ENCODE results near the gene AK9.
"Not testable (repeated sequence)": the region's sequence is repeated elsewhere in the genome, so short reads cannot be mapped to it uniquely, and the experiment has no call there.

The AK9 gene

DNA sequence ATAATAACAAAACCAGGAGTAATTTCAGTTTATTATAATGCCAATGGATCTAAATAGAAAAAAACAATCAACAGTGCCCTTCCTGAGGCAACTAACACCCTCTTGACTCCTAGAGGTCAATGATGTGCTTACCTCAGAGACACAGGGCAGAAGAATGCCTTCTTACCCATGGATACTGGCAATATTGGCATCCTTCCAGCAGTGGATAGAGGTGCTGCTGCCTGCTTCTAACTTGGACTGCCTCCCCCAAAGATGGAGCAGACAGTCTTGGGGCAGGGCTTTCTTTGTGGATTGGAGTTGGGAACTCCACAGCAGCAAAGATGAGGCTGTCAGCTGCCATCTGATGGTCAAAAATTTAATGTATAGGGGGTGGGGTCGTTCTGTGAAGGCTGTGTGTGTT lies 78.7 kb downstream of the AK9 start:
- DNase-seq: no peak

DNA sequence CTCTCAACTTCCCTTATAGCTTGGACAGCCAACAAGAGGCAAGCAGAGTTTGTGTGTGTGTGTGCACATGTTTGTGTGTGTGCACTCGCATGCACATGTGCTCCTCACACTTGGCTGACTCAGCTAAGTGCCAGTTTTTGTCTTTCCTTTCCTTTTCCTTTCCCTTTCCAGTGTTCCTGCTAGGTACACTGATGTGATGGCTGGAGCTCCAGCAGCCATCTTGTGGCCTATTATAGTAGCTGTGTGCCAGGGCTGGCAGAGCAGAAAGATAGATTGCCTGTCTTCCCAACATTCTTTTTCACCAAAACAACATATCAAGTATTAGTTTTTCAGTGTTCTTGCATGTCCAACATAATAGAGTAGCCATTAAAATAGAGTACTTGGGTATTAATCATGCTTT lies 79.5 kb downstream of the AK9 start:
- DNase-seq: no peak

DNA sequence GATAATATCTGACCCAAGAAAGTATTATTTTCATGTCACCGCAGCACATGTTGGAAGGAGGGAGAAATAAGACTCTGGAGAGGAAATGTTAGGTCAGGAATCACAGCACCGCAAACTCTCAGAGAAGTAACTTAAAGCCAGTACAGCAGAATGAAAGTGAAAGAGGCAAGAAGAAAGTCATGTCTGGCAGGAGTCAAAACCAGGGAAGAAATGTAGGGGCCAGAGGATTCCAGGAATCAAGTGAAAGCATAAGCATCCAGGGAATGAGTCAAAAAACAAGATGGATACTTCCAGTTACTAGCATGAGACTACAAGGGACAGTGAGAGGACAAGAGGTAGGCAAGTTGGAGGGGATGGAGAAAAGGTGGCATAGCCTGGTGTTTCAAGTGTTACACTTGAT lies 80.4 kb downstream of the AK9 start:
- DNase-seq: no peak

DNA sequence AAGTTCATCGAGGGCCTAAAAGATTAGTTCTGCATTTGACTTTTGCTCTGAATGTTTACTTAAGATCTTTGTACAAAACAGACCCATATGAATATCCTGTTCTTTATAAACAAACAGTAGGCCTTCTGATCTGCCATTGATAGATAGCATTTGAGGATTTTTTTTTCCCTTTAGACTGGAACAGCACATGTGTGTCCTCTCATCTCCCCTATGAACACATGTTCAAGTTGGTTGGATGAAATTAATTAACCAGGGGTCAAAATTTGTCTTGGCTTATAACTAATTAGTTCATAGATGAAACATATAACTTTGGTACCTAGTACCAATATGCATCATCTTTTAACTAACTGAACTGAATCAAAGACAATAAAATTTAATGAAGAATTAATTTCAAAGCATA lies 81.3 kb downstream of the AK9 start:
- DNase-seq: no peak

DNA sequence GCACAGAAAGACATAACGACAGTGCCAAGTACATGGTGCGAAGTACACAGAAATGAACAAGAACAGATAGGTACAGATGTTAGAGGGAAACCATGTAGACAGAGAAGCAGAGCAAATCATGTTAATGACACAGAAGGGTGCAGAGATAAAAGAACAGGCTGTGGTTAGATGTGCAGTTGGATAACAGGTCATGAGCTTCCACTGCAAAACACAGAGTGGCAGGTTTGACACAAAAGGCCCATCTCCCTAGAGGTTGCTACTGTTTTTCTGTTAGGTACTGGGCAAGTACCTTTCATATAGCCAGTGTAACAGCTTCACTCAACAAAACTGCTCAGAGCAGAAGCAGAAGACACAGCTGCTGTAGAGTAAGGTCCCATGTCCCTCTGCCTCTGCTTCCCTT lies 84.6 kb downstream of the AK9 start:
- DNase-seq: no peak

DNA sequence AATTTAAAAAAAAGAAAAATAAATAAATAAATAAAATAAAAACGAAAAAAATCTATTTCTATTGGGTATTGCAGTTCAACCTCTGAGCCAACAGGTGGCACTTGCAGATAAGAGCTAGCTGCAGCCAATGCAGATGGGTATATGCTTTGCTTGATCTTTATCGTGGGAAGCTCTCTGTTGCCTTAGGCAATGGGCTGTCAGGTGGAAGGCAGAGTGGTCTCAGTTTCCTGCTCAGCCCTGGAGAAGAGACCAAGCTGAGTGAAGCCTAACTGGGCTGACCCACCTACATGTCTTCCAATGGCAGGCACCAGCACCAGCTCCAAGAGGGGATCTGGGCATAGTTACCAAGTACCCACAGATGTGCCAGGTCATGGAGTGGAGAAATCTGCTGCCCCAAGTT lies 95.0 kb downstream of the AK9 start:
- DNase-seq: no peak

DNA sequence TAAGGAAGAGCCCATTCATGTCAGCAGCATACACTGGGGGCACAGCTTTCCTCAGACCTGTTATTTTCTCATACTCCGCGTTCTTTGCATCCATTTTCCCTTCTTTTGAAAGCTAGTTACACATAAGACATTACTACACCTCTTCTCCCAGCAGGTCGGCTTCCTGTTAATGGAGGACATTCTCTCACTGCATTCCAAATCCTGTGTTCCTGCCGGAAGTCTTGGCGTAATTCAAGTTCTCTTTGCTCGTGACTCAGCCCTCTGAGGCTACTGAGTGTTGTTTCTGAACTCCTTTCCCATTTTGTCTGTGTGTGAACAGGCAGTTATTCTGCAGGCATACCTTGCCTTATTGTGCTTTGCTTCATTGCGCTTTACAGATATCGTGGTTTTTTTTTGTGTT lies 110.5 kb downstream of the AK9 start:
- DNase-seq: no peak

DNA sequence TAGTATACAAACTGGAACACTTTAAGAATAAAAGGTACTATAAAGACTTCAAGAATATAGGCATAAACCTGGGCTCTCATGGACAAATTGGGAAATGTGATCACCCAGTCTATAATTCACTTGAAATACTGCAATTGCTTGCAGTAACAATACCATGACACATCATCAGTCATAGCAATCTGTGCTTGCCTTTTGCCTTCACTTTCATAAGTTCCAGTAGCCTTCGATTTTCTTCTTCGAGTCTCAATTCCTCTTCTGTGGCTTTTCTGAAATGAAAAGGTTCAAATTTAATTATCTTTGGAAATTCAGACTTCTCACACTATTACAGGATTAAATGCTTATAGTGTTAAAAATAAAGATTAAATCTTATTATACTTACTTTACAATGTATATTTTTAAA lies 111.6 kb downstream of the AK9 start:
- DNase-seq: no peak

DNA sequence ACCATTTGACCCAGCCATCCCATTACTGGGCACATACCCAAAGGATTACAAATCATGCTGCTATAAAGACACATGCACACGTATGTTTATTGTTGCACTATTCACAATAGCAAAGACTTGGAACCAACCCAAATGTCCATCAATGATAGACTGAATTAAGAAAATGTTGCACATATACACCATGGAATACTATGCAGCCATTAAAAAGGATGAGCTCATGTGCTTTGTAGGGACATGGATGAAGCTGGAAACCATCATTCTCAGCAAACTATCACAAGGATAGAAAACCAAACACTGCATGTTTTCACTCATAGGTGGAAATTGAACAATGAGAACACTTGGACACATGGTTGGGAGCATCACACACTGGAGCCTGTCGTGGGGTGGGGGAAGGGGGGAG lies 121.1 kb downstream of the AK9 start:
- not testable (repeated sequence) for DNase-seq

DNA sequence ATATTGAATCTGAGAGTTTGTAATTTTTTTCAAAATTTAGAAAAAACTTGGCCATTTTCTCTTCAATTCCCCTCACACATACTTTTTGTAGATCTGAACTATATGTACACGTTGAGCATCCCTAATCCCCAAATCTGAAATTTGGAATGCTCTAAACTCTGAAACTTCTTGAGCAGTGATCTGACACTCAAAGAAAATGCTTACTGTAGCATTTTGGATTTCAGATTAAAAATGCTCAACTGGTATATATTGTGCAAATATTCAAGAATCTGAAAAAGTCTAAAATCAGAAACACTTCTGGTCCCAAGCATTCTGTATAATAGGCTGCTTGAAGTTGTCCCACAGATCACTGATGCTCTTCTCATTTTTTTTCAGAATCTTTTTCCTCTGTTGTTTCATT lies 129.2 kb downstream of the AK9 start:
- no peak for DNase-seq

DNA sequence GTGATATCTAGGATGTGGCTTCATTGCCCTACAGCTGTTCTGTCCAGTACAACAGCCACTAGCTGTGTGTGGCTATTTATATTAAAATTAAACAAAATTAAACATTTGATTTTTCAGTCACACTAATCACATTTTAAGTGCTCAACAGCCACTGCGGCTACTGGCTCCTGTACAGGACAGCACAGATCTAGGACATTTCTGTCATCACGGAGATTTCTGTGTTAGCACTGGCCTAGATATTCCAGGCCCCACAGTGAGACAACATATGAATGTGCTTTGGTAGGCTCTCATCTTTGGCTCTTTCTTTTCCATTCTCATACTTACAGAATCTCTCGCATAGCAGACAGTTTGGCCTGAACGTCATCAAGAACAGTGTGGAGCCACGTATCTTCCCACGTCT lies 159.6 kb downstream of the AK9 start:
- DNase-seq: no peak

DNA sequence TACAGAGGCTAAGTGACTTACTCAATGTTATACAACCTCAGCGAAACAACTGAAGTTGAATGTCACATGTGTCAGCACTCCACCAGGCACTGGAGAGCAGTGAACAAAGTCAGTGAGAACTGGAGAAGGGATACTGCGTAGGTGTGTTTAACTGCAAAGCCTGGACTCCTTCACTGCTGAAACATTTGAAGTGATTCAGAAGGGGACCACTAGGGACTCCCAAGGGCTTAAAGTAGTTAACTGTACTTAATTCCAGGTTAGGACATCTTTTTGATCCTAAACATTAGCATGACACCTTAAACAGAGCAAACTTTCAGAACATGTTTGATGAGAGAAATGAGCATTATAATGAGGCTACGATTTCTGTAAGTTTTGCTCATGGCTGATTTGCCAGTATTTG lies 163.0 kb downstream of the AK9 start:
- no peak for DNase-seq

DNA sequence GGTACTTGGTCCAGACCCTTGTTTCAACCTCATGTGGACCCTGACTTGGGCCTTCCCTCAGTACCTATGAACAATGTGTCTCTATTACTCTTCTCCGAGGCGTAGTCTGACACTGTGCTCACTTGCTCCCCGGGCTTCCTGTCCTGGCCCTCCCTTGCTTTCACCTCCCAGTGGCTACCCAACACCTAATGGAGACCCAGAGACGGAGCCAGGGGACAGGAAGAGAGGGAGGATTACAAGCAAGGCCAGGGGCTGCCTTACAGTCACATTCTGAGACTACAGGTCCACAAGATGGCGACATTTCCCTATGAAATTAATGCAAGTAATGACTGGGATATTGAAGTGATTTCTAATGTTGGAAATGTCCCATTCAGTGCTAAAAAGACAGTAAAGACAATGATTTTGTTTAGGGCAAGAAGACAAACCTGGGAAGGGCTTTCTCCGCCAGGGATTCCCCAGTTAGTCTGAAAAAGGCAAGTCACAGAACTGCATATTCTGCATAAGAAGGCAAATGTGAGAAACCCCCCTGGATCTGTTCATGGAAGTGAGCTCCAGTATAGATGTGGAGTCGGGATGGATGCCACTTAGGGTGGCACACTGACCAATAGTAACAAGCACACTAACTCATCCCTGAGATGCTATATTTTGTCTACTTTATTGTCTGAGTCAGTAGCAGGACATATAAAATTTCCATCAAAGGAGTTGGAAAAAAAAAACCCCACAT lies 163.9 kb downstream of the AK9 start:
- peak; percentile 33 for DNase-seq

DNA sequence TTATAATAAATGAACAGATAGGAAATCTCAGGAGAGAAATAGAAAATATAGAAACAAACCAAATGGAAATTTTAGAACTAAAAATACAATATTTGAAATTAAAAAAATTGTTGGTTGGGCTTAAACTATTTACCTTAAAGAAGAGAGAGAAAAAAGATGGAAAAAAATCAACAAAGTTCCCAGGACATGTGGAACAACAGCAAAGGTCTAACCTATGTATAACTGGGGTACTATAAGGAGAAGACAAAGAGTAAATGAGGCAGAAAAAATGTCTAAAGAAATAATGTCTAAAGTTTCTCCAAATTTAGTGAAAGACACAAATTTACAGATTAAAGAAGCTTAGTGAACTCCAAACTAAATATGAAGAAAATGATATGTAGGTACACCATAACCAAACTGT lies 166.9 kb downstream of the AK9 start:
- DNase-seq: no peak

DNA sequence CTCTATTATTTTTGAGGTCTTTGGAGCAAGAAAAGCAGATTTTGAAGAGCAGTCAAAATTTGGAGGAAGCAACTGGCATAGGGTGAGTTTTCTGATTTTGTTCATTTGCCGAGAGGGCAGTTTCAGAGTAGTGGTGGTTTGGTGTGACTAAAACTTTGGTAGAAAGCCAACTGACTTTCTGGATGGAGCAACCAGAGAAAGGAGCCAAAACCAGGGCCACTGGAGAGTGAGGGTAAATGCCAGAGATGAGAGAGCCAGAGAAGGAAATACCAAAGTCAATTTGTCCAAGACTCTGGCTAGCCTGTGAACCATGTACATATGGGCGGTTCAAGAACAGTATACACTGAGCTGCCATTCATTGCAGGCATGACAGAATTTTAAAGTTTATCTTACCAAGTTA lies 167.5 kb downstream of the AK9 start:
- no peak for DNase-seq

DNA sequence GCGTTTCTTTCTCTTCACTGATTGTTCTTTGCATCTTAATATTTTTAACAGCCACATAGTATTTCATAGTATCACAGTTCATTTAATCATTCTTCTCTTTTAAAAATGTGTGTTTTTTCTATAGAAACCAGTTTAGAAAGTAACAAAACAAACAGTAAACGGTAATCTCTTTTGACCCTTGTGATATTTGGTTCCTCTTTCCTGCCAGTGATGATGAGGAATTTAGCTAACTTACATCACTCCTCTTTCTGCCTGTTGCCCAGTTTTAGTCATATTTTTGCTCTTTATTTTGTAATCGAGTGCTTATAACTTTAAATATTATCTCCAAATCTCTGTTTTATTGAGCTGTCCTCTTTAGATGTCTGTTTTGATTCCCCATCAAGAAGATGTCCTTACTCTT lies 169.9 kb downstream of the AK9 start:
- DNase-seq: no peak

DNA sequence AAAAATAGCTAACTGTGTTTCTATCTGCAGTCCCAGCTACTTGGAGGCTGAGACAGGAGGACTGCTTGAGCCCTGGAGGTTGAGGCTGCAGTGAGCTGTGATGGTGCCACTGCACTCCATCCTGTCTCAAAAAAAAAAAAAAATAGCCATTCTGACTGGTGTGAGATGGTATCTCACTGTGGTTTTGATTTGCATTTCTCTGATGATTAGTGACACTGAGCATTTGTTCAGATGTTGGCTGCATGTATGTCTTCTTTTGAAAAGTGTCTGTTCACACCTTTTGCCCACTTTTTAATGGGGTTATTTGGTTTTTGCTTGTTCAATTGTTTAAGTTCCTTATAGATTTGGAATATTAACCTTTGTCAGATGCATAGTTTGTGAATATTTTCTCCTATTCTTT lies 171.4 kb downstream of the AK9 start:
- DNase-seq: not testable (repeated sequence)

DNA sequence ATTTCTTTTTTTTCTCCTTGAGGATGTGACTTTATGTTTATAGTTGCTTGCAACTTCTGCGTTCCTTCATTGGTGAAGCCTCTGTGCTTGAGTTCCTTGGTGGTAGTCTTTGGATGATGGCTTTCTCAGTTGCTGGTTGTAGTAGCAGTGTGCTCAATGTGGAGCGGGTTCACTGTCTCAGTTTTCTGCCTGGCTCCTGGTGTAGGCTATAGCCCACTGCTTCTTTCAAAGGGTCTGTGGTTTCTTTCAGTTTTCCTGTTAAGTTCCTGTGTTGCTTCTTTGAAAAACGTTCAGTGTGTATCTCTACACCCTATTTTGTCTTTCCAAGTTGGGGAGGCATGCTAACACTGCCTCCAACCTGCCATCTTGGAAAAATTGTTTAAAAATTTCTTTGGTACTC lies 174.1 kb downstream of the AK9 start:
- DNase-seq: no peak

DNA sequence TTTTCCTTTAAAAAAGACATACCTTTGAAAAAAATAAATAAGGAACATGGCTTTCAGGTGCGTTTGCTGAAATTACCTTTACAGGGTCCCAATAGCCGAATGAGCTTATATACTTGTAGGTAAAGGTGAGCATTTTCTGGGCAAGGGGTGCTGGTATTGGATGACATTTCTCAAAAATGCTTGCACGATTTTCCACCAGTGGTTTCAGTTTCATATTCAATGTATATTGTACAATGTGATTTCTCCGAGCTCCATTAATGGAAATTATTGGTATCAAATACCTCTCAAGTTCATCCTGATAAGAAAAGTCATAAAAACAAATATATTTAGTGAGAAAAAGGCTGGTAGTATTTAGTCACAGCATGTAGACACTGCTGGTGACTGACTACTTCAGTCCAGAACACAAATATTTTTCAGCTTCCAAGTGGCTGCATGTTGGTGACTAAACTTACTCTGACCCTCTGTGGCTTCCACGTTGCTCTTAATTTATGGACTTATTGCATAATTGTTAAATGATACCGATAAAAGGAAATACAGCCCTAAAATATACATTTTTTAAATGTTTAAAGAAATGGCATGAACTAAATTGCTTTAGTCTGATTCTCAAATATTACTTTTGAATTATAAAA lies 175.1 kb downstream of the AK9 start:
- no peak for DNase-seq

DNA sequence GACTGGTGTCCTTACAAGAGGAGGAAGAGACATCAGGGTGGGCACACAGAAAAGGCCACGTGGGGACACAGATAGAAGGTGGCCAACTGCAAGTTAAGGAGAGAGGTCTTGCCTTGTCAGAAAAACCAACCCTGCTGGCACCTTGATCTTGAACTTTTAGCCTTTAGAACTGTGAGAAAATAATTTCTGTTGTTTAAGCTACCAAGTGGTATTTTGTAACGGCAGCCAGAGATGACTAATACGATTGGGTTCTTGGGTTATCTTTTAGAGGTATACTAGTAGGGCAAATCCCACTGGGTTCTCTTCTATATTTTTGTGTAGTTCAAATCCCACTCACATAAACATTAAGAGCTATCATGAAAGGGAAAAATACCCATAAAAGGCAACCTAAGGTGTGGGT lies 176.1 kb downstream of the AK9 start:
- DNase-seq: no peak

DNA sequence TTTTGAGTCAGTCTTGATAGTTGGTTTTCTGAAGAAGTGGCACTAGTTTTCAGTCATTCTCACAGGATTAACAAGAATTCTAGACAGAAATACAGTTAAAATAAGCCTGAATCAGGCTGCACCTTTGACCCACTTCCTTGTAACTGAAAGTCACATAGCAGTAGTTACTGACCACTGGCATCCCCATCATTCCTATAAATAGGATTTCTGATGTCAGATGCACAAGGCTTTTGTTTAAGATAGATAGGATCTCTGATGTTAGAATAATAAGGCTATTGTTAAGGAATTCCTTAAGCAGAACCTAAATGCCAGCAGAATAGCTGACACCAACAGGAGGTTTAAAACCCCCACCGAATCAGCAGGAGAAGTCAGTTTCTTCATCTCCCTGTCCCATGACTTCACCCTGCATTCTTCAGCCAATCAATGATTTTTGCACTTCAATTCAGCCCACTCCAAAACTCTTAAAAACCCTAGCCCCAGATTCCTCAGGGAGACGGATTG lies 177.4 kb downstream of the AK9 start:
- no peak for DNase-seq

DNA sequence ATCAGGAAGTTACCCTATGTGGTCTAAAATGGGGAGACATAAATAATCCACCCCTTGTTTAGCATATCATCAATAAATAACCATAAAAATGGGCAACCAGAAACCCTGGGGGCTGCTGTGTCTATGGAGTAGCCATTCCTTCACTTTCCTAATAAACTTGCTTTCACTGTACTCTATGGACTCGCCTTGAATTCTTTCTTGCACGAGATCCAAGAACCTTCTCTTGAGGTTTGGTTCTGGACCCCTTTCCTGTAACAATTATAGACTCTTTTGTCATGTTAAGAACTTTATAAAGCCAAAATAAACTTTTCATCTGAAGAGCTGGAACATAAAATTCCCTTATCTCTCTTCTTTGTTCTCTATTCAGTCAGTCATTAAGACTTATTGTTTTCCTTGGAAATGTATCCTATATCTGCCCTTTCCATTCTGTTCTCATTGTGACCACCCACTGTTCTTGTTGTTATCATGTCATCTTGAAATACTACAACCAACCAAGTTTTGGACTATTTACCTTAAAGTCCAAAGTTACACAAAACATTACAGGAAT lies 178.7 kb downstream of the AK9 start:
- DNase-seq: no peak

DNA sequence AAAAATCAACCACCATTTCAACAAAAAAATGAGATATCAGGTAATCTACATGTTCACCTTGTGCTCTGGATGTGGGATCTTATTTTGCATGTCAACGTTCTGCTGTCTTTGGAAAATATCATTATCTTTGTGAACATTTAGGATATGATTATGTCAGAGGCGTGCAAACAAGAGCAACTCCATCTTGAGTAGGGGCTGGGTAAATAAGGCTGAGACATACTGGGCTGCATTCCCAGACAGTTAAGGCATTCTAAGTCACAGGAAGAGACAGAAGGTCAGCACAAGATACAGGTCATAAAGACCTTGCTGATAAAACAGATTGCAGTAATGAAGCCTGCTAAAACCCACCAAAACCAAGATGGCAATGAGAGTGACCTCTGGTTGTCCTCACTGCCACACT lies 179.2 kb downstream of the AK9 start:
- no peak for DNase-seq

DNA sequence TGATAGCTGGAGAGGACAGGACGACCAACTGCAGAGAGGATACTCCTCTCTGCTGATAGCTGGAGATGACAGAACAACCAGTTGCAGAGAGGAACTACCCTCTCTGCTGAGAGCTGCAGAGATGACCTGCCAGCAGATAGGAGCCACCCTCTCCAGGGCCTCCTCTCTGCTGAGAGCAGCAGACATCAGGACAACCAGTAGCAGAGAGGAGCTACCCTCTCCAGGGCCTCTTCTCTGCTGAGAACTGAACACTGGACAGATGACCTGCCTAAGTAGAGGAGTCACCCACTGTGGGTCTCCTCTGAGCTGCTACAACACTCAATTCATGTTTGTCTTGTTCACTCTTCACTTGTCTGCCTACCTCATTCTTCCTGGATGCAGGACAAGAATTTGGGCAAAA lies 180.6 kb downstream of the AK9 start:
- DNase-seq: no peak
